Gastrocnemius medialis (tissue), 4 donors: Measurements from ENCODE around the gene CPPED1.

ENCODE experiments used
- CTCF ChIP-seq, 5 experiments: fragments of 450-650 bp in 3 of 5; fragments of 200-600 bp in 2 of 5; sonication (generic) in 2 of 5; IDR thresholded peaks in 4 of 5; conservative IDR thresholded peaks in 1 of 5; 1 replicate in 4 of 5; 2 replicates in 1 of 5; pipeline ENCODE4 v1.5.1; 2016 to 2019; ENCODE audit warnings: antibody characterized with exemption in 5 of 5, mild to moderate bottlenecking in 3 of 5, moderate library complexity in 3 of 5
- POLR2A ChIP-seq, 2 donors: fragments of 450-650 bp; IDR thresholded peaks; one replicate each; pipeline ENCODE4 v1.6.1; 2017; ENCODE audit warnings: antibody characterized with exemption in 2 of 2, mild to moderate bottlenecking in 2 of 2, moderate library complexity in 2 of 2

GRCh38 chr16:12706628-12707027 is 97.1 kb downstream of the CPPED1 start:
- TF ChIP-seq CTCF (IDR thresholded peaks at IDR 0.05 in 4 of 5, conservative IDR thresholded peaks at IDR 0.05 in 1 of 5) (no peak), POLR2A (IDR thresholded peaks at IDR 0.05) (no peak)
